Activated naive CD8-positive, alpha-beta T cell treated with anti-CD3 and anti-CD28 coated beads for 36 hours (primary cell): ENCODE results near the gene ADRA2C. TPM values are rescaled to one million over a fixed set of nuclear protein-coding genes. Genes with fewer than 3 reads are reported as not detected.

Experiments
- DNase-seq: peaks from one replicate; pipeline ENCODE4 v3.0.0; 2021
- H3K27ac Mint-ChIP-seq: one replicate; pipeline ENCODE4 v1.8.0; 2022; ENCODE audit warnings: mild to moderate bottlenecking, moderate library complexity, mixed read lengths
- H3K27me3 Mint-ChIP-seq: one replicate; pipeline ENCODE4 v1.8.0; 2022; ENCODE audit warnings: mild to moderate bottlenecking, mixed read lengths
- H3K36me3 Mint-ChIP-seq: one replicate; pipeline ENCODE4 v1.8.0; 2021; ENCODE audit warnings: mild to moderate bottlenecking, mixed read lengths
- H3K4me1 Mint-ChIP-seq: one replicate; pipeline ENCODE4 v1.8.0; 2021; ENCODE audit warnings: mixed read lengths
- H3K4me3 Mint-ChIP-seq: one replicate; pipeline ENCODE4 v1.8.0; 2022; ENCODE audit warnings: mild to moderate bottlenecking, moderate library complexity, mixed read lengths
- H3K9me3 Mint-ChIP-seq: one replicate; pipeline ENCODE4 v1.8.0; 2022; ENCODE audit warnings: mixed read lengths
- total RNA-seq, 2 experiments: library from RNA; stranded (reverse); gene quantifications; one replicate each; pipeline ENCODE4 v1.2.3, GENCODE V29; 2021

The ADRA2C gene
- total RNA-seq, 2 experiments from 2014 or later = not detected

- Mint-ChIP-seq H3K4me1 (peaks cover 2% of the 10 kb centered on the region), H3K27me3 (peaks cover 26% of the 10 kb centered on the region)
- no peak for DNase-seq
These were observed 3.2 kb upstream of the ADRA2C start for GRCh38 chr4:3762753-3763549.

GRCh38 chr4:3765271-3766035, 732 bp upstream of the ADRA2C start:
- no peaks in the 10 kb centered on the region for H3K36me3 Mint-ChIP-seq
- no peaks in the 10 kb centered on the region for H3K9me3 Mint-ChIP-seq
- H3K4me3 Mint-ChIP-seq = no peak overlapping the region
- no peak overlapping the region for H3K27ac Mint-ChIP-seq
- H3K4me1 Mint-ChIP-seq = peaks cover 2% of the 10 kb centered on the region
- DNase-seq = peak; percentile 30
- H3K27me3 Mint-ChIP-seq = peaks cover 41% of the 10 kb centered on the region

More at GRCh38 chr4:3762753-3763549, 3.2 kb upstream of the ADRA2C start:
- no peaks in the 10 kb centered on the region for H3K9me3 Mint-ChIP-seq
- H3K4me3 Mint-ChIP-seq = no peak overlapping the region
- H3K36me3 Mint-ChIP-seq = no peaks in the 10 kb centered on the region
- no peak overlapping the region for H3K27ac Mint-ChIP-seq

GRCh38 chr4:3766785-3767569, 792 bp downstream of the ADRA2C start:
- peak; percentile 26 for DNase-seq
- Mint-ChIP-seq H3K27ac (no peak overlapping the region), H3K9me3 (no peaks in the 10 kb centered on the region), H3K27me3 (peaks cover 48% of the 10 kb centered on the region), H3K36me3 (no peaks in the 10 kb centered on the region), H3K4me3 (peak overlapping the region; percentile 48), H3K4me1 (peaks cover 2% of the 10 kb centered on the region)

GRCh38 chr4:3767570-3768288, 1.5 kb downstream of the ADRA2C start:
- H3K4me1 Mint-ChIP-seq = peaks cover 2% of the 10 kb centered on the region
- H3K36me3 Mint-ChIP-seq = no peaks in the 10 kb centered on the region
- DNase-seq = peak; percentile 32
- H3K27ac Mint-ChIP-seq = no peak overlapping the region
- H3K9me3 Mint-ChIP-seq = no peaks in the 10 kb centered on the region
- H3K4me3 Mint-ChIP-seq = peak overlapping the region; percentile 43
- H3K27me3 Mint-ChIP-seq = peaks cover 48% of the 10 kb centered on the region

- Mint-ChIP-seq H3K4me3 (no peak overlapping the region), H3K4me1 (peaks cover 2% of the 10 kb centered on the region), H3K36me3 (no peaks in the 10 kb centered on the region), H3K27ac (no peak overlapping the region), H3K27me3 (peaks cover 44% of the 10 kb centered on the region), H3K9me3 (no peaks in the 10 kb centered on the region)
- no peak for DNase-seq
These were observed 2.9 kb downstream of the ADRA2C start for GRCh38 chr4:3768842-3769641.

GRCh38 chr4:3769642-3770184, 3.5 kb downstream of the ADRA2C start:
- H3K4me3 Mint-ChIP-seq = no peak overlapping the region
- peaks cover 40% of the 10 kb centered on the region for H3K27me3 Mint-ChIP-seq
- no peak for DNase-seq
- no peaks in the 10 kb centered on the region for H3K9me3 Mint-ChIP-seq
- no peaks in the 10 kb centered on the region for H3K36me3 Mint-ChIP-seq
- no peak overlapping the region for H3K27ac Mint-ChIP-seq
- H3K4me1 Mint-ChIP-seq = peaks cover 2% of the 10 kb centered on the region

GRCh38 chr4:3770323-3771163, 4.4 kb downstream of the ADRA2C start:
- Mint-ChIP-seq H3K36me3 (no peaks in the 10 kb centered on the region), H3K4me3 (no peak overlapping the region), H3K9me3 (no peaks in the 10 kb centered on the region), H3K4me1 (peaks cover 2% of the 10 kb centered on the region), H3K27ac (no peak overlapping the region), H3K27me3 (peaks cover 34% of the 10 kb centered on the region)
- DNase-seq = no peak

GRCh38 chr4:3771164-3771809, 5.1 kb downstream of the ADRA2C start:
- H3K4me3 Mint-ChIP-seq = no peak overlapping the region
- peaks cover 2% of the 10 kb centered on the region for H3K4me1 Mint-ChIP-seq
- no peak for DNase-seq
- peaks cover 34% of the 10 kb centered on the region for H3K27me3 Mint-ChIP-seq
- no peak overlapping the region for H3K27ac Mint-ChIP-seq
- H3K9me3 Mint-ChIP-seq = no peaks in the 10 kb centered on the region
- no peaks in the 10 kb centered on the region for H3K36me3 Mint-ChIP-seq

GRCh38 chr4:3771939-3772495, 5.8 kb downstream of the ADRA2C start:
- DNase-seq = no peak
- Mint-ChIP-seq H3K9me3 (no peaks in the 10 kb centered on the region), H3K27me3 (peaks cover 29% of the 10 kb centered on the region), H3K36me3 (no peaks in the 10 kb centered on the region), H3K4me1 (no peaks in the 10 kb centered on the region), H3K4me3 (no peak overlapping the region), H3K27ac (no peak overlapping the region)

- Mint-ChIP-seq H3K27ac (no peak overlapping the region), H3K27me3 (peaks cover 25% of the 10 kb centered on the region), H3K36me3 (no peaks in the 10 kb centered on the region), H3K4me3 (no peak overlapping the region), H3K9me3 (no peaks in the 10 kb centered on the region), H3K4me1 (no peaks in the 10 kb centered on the region)
- DNase-seq = no peak
These were observed 6.4 kb downstream of the ADRA2C start for GRCh38 chr4:3772632-3773031.

- no peaks in the 10 kb centered on the region for H3K36me3 Mint-ChIP-seq
- H3K27me3 Mint-ChIP-seq = peaks cover 17% of the 10 kb centered on the region
- H3K9me3 Mint-ChIP-seq = no peaks in the 10 kb centered on the region
- H3K4me3 Mint-ChIP-seq = no peak overlapping the region
- H3K27ac Mint-ChIP-seq = no peak overlapping the region
- no peak for DNase-seq
- no peaks in the 10 kb centered on the region for H3K4me1 Mint-ChIP-seq
These were observed 7.4 kb downstream of the ADRA2C start for GRCh38 chr4:3773552-3774001.

GRCh38 chr4:3774253-3774883, 8.2 kb downstream of the ADRA2C start:
- H3K4me3 Mint-ChIP-seq = no peak overlapping the region
- H3K36me3 Mint-ChIP-seq = no peaks in the 10 kb centered on the region
- DNase-seq = no peak
- no peak overlapping the region for H3K27ac Mint-ChIP-seq
- H3K27me3 Mint-ChIP-seq = peaks cover 10% of the 10 kb centered on the region
- H3K4me1 Mint-ChIP-seq = no peaks in the 10 kb centered on the region
- H3K9me3 Mint-ChIP-seq = no peaks in the 10 kb centered on the region
